ENCODE data around the gene EPG5.
A peak's percentile ranks its signal among the peaks of the same experiment; 100 is the strongest.
"Not testable (repeated sequence)": the region's sequence is repeated elsewhere in the genome, so short reads cannot be mapped to it uniquely, and the experiment has no call there.

The EPG5 gene, protein sequence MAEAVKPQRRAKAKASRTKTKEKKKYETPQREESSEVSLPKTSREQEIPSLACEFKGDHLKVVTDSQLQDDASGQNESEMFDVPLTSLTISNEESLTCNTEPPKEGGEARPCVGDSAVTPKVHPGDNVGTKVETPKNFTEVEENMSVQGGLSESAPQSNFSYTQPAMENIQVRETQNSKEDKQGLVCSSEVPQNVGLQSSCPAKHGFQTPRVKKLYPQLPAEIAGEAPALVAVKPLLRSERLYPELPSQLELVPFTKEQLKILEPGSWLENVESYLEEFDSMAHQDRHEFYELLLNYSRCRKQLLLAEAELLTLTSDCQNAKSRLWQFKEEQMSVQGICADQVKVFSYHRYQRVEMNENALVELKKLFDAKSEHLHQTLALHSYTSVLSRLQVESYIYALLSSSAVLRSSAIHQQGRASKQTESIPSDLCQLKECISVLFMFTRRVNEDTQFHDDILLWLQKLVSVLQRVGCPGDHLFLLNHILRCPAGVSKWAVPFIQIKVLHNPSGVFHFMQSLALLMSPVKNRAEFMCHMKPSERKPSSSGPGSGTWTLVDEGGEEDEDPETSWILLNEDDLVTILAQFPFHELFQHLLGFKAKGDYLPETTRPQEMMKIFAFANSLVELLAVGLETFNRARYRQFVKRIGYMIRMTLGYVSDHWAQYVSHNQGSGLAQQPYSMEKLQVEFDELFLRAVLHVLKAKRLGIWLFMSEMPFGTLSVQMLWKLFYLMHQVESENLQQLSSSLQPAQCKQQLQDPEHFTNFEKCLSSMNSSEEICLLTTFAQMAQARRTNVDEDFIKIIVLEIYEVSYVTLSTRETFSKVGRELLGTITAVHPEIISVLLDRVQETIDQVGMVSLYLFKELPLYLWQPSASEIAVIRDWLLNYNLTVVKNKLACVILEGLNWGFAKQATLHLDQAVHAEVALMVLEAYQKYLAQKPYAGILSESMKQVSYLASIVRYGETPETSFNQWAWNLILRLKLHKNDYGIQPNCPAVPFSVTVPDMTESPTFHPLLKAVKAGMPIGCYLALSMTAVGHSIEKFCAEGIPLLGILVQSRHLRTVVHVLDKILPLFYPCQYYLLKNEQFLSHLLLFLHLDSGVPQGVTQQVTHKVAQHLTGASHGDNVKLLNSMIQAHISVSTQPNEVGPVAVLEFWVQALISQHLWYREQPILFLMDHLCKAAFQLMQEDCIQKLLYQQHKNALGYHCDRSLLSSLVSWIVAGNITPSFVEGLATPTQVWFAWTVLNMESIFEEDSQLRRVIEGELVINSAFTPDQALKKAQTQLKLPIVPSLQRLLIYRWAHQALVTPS (N-terminal part only)

GRCh38 chr18:45967007-45967706 is at the start of gene EPG5:
TSS of gene EPG5 (minus strand) at chr18:45967329. CDS start at chr18:45967239, 90 bp downstream.
- DNase-seq = peak; percentile 83

DNA sequence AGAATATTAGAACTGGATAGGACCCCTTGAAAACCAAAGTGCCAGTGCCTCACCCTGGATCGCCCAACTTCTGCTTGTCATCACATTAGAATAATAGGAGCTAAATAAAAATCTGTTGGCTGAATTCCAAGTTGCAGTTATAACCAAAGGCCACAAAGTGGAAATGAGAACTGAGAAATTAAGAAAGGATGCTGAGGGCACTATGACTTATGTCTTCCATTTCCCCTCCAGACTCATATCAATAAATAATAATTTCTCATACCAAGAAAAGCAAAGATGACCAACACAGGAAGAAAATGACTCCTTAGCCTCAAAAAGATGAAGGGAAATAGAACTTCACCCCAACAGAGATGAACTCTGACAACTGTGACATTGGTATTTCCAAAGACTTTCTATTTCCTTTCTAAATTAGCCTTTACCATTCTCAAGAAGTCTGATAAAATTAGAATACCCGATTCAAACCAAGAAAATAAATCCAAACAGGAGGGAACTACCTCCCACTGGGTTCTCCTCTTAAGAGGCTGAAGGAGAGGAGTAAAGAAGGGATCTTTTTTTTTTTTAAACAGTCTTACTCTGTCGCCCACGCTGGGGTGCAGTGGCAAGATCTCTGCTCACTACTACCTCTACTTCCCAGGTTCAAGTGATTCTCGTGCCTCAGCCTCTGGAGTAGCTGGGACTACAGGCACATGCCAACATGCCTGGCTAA is 46.5 kb upstream of the EPG5 start:
- no peak for DNase-seq

DNA sequence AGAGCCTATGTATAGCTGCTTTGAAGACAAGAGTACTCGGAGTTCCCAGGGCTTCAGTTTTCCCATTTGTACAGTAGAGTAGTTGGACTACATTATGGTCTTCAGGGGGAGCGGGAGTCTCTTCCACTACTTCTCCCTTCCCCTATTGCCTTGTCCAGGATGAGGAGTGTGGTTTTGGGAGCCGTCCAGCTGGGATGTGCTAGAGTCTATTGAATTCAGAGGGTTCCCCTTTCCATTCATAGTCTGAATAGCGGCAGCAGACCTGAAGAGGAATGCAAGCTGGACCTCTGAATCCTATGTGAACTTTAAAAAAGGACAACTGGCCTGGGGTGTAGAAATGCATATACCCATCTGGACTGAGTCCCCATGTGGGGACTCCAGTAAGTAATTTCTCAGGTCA is 43.5 kb upstream of the EPG5 start:
- DNase-seq = no peak

DNA sequence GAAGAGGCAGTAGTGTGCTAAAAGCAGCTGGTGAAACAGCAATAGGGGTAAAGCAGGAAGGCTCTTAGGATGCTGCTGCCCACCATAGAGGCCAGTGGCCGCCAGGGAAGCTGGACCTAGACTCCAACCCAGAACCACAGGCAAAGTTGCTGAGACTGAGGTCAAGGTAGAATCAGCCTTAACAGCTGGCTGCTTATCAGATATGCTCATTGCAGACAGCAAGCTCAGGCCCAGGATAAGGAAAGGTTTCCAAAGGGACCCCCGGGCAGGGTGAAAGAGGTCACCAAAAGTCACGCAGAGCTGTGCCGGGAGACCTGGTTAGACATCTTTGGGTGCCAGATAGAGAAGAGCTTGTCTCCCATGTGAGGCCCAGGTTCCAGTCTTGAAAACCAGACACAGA is 42.9 kb upstream of the EPG5 start:
- DNase-seq = no peak

DNA sequence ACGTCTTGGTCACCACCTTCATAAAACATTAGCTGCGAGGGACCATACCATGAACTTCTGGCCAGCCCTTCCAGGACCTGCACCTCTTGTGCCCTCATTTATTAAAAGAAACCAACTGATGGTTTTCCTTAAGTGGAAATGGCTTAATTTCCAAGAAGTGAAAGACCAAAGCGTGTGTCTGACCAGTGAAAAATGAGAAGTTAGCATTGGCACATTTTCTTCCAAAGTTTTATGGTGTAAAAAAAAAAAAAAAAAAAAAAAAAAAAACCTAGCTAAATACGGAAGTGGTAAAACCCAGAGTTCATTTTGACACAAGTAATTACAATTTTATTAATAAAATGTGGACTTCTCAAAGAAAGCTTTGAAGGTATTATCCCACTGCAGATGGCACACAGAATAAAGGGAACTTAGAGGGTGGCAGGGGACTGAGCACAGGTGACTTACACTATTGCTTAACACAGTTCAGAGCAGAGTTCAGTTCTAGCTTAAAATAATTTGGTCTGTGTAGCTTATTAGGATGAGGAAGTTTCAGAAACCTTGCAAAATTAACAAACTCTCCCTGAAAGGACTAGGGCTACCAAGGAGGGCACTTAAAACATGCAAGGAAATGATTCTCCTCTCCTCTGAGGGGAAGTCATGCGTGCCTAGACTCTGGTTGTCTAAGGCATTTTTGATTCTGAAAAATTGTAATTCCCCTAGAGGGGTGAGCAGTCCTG is 42.2 kb upstream of the EPG5 start:
- DNase-seq = no peak

DNA sequence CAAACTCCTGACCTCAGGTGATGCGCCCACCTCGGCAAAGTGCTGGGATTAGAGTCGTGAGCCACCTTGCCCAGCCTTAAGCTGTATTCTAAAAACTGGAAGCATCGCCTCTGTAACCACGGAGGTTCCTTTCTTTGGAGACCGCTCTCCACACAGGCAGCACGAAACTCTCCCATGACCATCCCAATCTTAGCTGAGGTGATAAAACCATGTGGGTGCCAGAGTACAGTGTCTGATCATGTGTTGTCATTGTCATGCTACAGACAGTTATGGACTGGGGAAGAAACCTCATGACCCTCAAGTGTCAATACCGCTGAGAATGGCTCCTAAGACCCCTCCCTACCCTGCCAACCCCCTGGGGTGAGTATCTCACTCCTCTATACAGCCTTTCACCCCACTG is 41.4 kb upstream of the EPG5 start:
- DNase-seq = no peak

DNA sequence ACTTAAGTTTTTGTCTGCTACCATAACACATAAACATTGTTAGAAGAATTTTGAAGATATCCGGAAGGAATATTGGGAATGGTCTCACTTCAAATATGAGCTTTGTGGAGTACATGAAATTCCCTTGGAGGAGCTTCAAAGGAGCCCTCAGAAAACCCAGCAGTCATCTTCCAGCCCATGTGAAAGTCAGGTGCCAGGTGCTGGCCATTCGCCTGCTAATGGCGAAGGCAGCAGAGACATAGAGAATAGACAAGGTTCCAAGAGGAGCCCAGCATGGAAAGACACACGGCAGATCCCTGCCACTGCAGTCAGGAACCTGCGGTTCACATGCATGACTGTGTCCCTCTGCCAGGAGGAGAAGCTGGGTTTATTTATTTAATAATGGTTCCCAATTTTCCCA is 40.0 kb upstream of the EPG5 start:
- DNase-seq = no peak

GRCh38 chr18:46002934-46003333 is 35.8 kb upstream of the EPG5 start:
- DNase-seq = no peak

GRCh38 chr18:46001892-46002291 is 34.8 kb upstream of the EPG5 start:
- no peak for DNase-seq

- no peak for DNase-seq
Measured at GRCh38 chr18:46001074-46001473, 33.9 kb upstream of the EPG5 start.

- no peak for DNase-seq
Measured at GRCh38 chr18:45999536-45999935, 32.4 kb upstream of the EPG5 start.

DNA sequence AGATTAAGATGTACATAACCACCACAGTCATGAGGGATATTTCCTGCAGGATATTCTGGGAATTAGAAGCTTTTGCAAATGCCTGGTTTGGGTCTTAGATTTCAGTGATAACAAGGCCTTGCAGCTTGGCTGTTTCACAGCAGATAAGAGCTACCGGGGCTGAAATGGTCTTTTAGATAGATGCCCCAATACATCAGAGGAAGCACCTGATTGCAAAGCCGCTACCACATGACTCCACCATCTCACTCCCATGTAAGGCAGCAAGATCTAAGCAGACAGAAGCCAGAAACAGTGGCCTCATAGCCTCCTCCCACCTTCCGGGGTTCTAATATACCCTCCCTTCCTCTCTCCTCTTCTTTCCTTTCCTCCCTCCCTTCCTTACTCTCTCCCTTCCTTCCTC is 31.1 kb upstream of the EPG5 start:
- no peak for DNase-seq

DNA sequence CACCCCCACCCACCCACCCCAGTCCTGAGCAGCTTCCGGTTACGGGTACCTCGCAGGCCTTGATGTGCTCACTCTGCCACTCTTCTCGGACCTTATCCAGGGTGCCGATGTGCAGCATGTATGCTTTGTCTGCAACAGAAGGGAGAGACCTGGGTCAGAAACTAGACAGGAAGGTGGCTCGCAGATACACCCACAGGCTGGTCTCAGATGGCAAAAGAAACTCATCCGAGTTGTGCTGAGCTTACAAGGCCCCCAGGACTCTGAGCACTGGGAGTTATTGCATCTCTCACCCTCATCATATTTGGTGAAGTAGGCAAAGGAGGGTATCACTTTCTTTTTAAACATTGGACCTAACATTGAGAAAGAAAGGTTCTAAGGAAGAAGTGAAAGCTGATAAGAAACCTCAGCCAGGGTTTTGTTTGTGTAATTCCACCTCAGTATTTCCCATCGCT is 30.6 kb upstream of the EPG5 start:
- no peak for DNase-seq

DNA sequence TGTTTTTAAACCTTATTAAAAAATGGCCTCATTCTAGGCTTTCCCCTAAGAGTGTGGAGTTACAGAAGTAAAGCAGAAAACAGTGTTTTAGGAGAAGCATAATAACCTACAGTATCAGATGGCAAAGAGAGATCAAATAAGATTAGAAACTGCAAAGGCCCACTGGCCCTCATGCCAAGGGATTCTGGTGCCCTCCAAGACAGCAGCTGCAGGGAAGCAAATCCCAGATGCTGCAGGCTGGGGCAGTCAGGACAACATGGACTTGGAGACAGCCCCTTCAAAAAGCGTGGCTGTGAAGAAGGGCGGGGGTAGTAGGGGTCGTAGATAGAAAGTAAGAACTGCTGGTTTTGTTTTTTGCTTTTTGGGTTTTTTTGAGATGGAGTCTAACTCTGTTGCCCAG is 28.3 kb upstream of the EPG5 start:
- DNase-seq = no peak

GRCh38 chr18:45993438-45993837 is 26.3 kb upstream of the EPG5 start:
- no peak for DNase-seq

DNA sequence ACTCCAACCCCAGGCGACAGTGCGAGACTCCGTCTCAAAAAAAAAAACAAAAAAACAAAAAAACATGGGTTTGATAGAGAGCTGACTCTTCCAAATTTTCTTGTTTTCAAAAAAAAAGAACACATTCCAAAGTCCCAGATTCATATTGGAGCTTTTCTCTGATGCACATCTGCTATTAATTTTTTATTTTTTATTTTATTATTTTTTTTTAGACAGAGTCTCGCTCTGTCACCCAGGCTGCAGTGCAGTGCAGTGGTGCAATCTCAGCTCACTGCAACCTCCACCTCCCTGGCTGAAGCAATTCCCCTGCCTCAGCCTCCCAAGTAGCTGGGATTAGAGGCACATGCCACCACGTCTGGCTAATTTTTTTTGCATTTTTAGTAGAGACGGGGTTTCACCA is 25.4 kb upstream of the EPG5 start:
- not testable (repeated sequence) for DNase-seq

DNA sequence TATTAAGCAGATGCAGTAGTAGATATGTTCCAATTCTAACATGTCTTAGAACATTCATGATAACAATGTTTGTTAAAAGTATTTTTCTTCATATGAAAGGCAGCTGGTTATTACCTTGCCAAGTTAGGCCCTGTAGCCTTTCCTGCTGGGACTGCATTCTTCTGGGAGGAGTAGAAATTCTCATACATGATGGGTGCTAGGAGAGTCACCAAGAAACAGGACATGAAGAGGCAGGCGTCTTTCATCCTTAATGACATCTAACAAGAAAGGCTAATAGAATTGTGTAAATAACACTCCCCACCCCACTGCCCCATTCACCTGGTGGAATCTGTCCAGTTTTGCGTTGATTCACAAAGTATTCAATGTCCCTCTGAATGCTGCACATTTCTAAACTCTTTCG is 24.7 kb upstream of the EPG5 start:
- DNase-seq = no peak

GRCh38 chr18:45984546-45985235 is 17.6 kb upstream of the EPG5 start:
- no peak for DNase-seq

DNA sequence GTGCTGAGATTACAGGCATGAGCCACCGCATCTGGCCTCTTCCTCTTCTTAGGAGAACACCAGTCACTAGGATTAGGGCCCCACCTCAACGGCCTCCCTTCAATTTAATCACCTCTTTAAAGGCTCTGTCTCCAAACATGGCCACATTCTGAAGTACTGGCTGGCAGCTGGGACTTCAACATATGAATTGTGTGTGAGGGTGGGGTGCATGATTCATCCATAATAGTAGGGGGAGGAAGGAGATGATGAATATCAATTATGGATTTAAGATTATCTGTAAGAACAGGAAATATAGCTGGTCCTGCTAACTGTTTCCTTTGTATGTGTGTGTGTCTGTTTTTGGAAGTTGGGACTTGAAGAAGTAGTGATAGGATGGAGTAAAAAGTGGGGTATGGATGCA is 14.7 kb upstream of the EPG5 start:
- DNase-seq = no peak

GRCh38 chr18:45980229-45980628 is 13.1 kb upstream of the EPG5 start:
- no peak for DNase-seq

DNA sequence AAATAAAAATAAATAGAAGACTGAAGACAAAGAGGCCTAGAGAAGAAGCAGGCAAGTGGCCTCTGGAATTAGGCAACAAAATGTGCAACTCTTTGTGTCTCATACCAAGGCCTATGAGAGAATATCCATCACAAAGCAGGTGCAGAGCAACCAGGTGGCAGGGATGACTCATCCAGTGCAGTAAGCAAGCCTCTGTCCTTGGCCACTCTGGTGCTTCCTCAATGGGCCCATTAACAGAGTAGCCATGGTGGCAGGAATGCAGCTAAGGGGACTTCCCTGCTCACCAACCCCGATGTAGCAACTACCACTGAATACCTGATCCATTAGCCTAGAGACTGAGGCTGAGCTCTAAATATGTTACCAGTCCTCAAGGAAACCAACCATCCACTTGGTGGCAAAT is 11.0 kb upstream of the EPG5 start:
- DNase-seq = no peak

Measured in NCI-H526 treated with DMSO at 0.1 percent for 48 hours (cell line).